GM12878 (cell line): ENCODE measurements around the gene FOXP1. TPM values are rescaled to one million over a fixed set of nuclear protein-coding genes. Genes with fewer than 3 reads are reported as not detected.

Experiments
- ATAC-seq: fragments of 200-7000 bp; cut with Tn5 transposase; 3 replicates; pipeline ENCODE4 v1.9.1; 2020; ENCODE audit warnings: mild to moderate bottlenecking, moderate library complexity
- BruUV-seq: library from RNA; stranded (reverse); fragments of 400-500 nt; replicated peaks from 2 replicates; lab custom pipeline; 2021; lab: Mats Ljungman, UMichigan
- CTCF ChIA-PET: fragments of 300-600 bp; sonication (Branson Sonifier 250); formaldehyde crosslinking; extraction: SDS; loops from one replicate; lab custom pipeline; 2021; ENCODE audit warnings: inconsistent platforms; lab: Yijun Ruan, JAX
- POLR2A ChIA-PET: fragments of 350-600 bp; formaldehyde crosslinking; extraction: SDS; loops from one replicate; lab custom pipeline; 2021; ENCODE audit warnings: inconsistent platforms; lab: Charles Lee
- RAD21 ChIA-PET: fragments of 300-600 bp; sonication (Branson Sonifier 250); formaldehyde crosslinking; loops from one replicate; lab custom pipeline; 2023; ENCODE audit warnings: antibody characterized with exemption; ENCODE audit not compliant: unreplicated experiment; lab: Charles Lee
- SMC1A ChIA-PET: fragments of 300-600 bp; sonication (Branson Sonifier 250); formaldehyde crosslinking; loops from one replicate; lab custom pipeline; 2023; ENCODE audit not compliant: unreplicated experiment, uncharacterized antibody; lab: Charles Lee
- DNase-seq: peaks from one replicate; pipeline ENCODE4 v3.0.0-alpha.2; 2011; ENCODE audit warnings: low read depth, low spot score
- FAIRE-seq: peaks from 3 replicates; lab custom pipeline; 2011; peaks lifted over from hg19 to GRCh38; lab: Jason Lieb, UNC
- H2AFZ ChIP-seq: 2 replicates; pipeline ENCODE4 v1.6.0; 2011; ENCODE audit warnings: low read depth, low read length, control low read depth; ENCODE audit not compliant: control insufficient read depth
- H3K27ac ChIP-seq: 2 replicates; pipeline ENCODE4 v1.5.1; 2011; ENCODE audit warnings: control low read depth; ENCODE audit not compliant: control insufficient read depth, insufficient read depth
- H3K27me3 ChIP-seq, 2 experiments: replicated peaks in 1 of 2; 2 replicates each; pipeline versions ENCODE4 v1.6.0 to v1.6.1; 2011; ENCODE audit warnings: low read length in 1 of 2; ENCODE audit not compliant: control insufficient read depth in 2 of 2, insufficient read depth in 2 of 2
- H3K36me3 ChIP-seq, 2 experiments: 2 replicates each; pipeline ENCODE4 v1.5.1; 2011; ENCODE audit warnings: low read length in 1 of 2; ENCODE audit not compliant: control insufficient read depth in 2 of 2, insufficient read depth in 2 of 2
- H3K4me1 ChIP-seq: 2 replicates; pipeline ENCODE4 v1.6.1; 2011; ENCODE audit warnings: mild to moderate bottlenecking, low read length, moderate library complexity, mixed read lengths; ENCODE audit not compliant: control insufficient read depth, insufficient read depth
- H3K4me2 ChIP-seq: 2 replicates; pipeline ENCODE4 v1.6.0; 2011; ENCODE audit warnings: control low read depth; ENCODE audit not compliant: control insufficient read depth, insufficient read depth
- H3K4me3 ChIP-seq: fragments of 200-600 bp; sonication (generic); 2 replicates; pipeline ENCODE4 v1.5.1; 2016
- H3K79me2 ChIP-seq: 2 replicates; pipeline ENCODE4 v1.6.0; 2011; ENCODE audit warnings: low read length; ENCODE audit not compliant: control insufficient read depth, insufficient read depth
- H3K9ac ChIP-seq: 2 replicates; pipeline ENCODE4 v1.8.0; 2011; ENCODE audit warnings: low read length, control low read depth, mixed read lengths; ENCODE audit not compliant: control insufficient read depth, insufficient read depth
- H3K9me3 ChIP-seq: replicated peaks from 3 replicates; pipeline ENCODE4 v1.5.1; 2011; ENCODE audit warnings: mild to moderate bottlenecking, low read length; ENCODE audit not compliant: control insufficient read depth, insufficient read depth
- H4K20me1 ChIP-seq: 2 replicates; pipeline ENCODE4 v1.6.0; 2011; ENCODE audit not compliant: control insufficient read depth, insufficient read depth
- ASH2L ChIP-seq: fragments of 300-600, 200-600 bp; sonication (generic); IDR thresholded peaks from 2 replicates; pipeline ENCODE4 v1.6.1; 2017; ENCODE audit warnings: low read depth, mild to moderate bottlenecking, borderline replicate concordance
- ATF3 ChIP-seq: IDR thresholded peaks from 2 replicates; pipeline ENCODE4 v1.6.1; 2011; ENCODE audit warnings: low read depth, mild to moderate bottlenecking, low read length, moderate library complexity, borderline replicate concordance; ENCODE audit errors: extremely low read depth
- BHLHE40 ChIP-seq, 2 experiments: fragments of 450-650 bp in 1 of 2; IDR thresholded peaks; 2 replicates each; pipeline ENCODE4 v1.6.1; 2011 to 2017; ENCODE audit warnings: low read depth in 2 of 2, borderline replicate concordance in 1 of 2, improper control_type of control experiment in 1 of 2, low read length in 1 of 2, mild to moderate bottlenecking in 1 of 2
- CTCF ChIP-seq, 3 experiments: IDR thresholded peaks in 2 of 3; conservative IDR thresholded peaks in 1 of 3; 2 replicates each; pipeline ENCODE4 v1.5.1; 2011; ENCODE audit warnings: low read depth in 3 of 3, low read length in 3 of 3, mild to moderate bottlenecking in 3 of 3, control low read depth in 2 of 3, moderate library complexity in 2 of 3, inconsistent platforms in 1 of 3, mixed read lengths in 1 of 3; ENCODE audit not compliant: control insufficient read depth in 2 of 3, insufficient read depth in 1 of 3; ENCODE audit errors: extremely low read depth in 1 of 3
- JUND ChIP-seq: IDR thresholded peaks from 2 replicates; pipeline ENCODE4 v1.6.1; 2012; ENCODE audit warnings: low read depth, mild to moderate bottlenecking, low read length, improper control_type of control experiment, moderate library complexity
- KLF5 ChIP-seq: fragments of 450-650 bp; IDR thresholded peaks from 2 replicates; pipeline ENCODE4 v1.6.1; 2014; ENCODE audit warnings: mild to moderate bottlenecking; ENCODE audit not compliant: partially characterized antibody
- MXI1 ChIP-seq: fragments of 150-350 bp; IDR thresholded peaks from 2 replicates; pipeline ENCODE4 v1.6.1; 2011; ENCODE audit warnings: low read depth, mild to moderate bottlenecking, inconsistent platforms, low read length, improper control_type of control experiment
- MYB ChIP-seq: fragments of 150-350 bp; IDR thresholded peaks from 2 replicates; pipeline ENCODE4 v1.6.1; 2014; ENCODE audit warnings: mild to moderate bottlenecking, low read depth, low read length, borderline replicate concordance
- MYC ChIP-seq: IDR thresholded peaks from 2 replicates; pipeline ENCODE4 v1.6.1; 2011; ENCODE audit warnings: mild to moderate bottlenecking, low read length, moderate library complexity, inconsistent platforms; ENCODE audit not compliant: insufficient read depth, insufficient replicate concordance, insufficient read length, severe bottlenecking
- NFXL1 ChIP-seq: fragments of 450-650 bp; IDR thresholded peaks from 2 replicates; pipeline ENCODE4 v1.6.1; 2017; ENCODE audit warnings: antibody characterized with exemption, mild to moderate bottlenecking, borderline replicate concordance
- RCOR1 ChIP-seq: conservative IDR thresholded peaks from 2 replicates; pipeline ENCODE4 v1.6.1; 2012; ENCODE audit warnings: low read depth, low read length, improper control_type of control experiment
- SKIL ChIP-seq: fragments of 450-650 bp; IDR thresholded peaks from 2 replicates; pipeline ENCODE4 v1.6.1; 2017; ENCODE audit warnings: mild to moderate bottlenecking, low read depth, inconsistent platforms; ENCODE audit not compliant: poor library complexity, severe bottlenecking
- SUPT20H ChIP-seq: IDR thresholded peaks from 2 replicates; pipeline ENCODE4 v1.6.1; 2011; ENCODE audit warnings: low read depth, mild to moderate bottlenecking, low read length, moderate library complexity, borderline replicate concordance; ENCODE audit not compliant: control insufficient read depth
- YY1 ChIP-seq: IDR thresholded peaks from 2 replicates; pipeline ENCODE4 v1.6.1; 2011; ENCODE audit warnings: low read depth, mild to moderate bottlenecking, low read length
- ZZZ3 ChIP-seq: IDR thresholded peaks from 2 replicates; pipeline ENCODE4 v1.6.1; 2011; ENCODE audit warnings: low read depth; ENCODE audit not compliant: control insufficient read depth, insufficient read length
- WGBS: methylation state at CpG from one replicate; pipeline ENCODE4 v1.1.6; 2016; ENCODE audit warnings: low lambda C conversion rate; ENCODE audit not compliant: insufficient replicate concordance, insufficient coverage; ENCODE audit errors: missing lambda C conversion rate; 5-methylcytosine and 5-hydroxymethylcytosine counted together
- in situ Hi-C: fragments of 300-500 bp; cut with MboI; formaldehyde crosslinking; loops from 9 replicates; pipeline ENCODE4 v1.14.3; 2018; ENCODE audit warnings: mixed read lengths
- intact Hi-C: fragments of 100-400 bp; cut with micrococcal nuclease; formaldehyde crosslinking; loops from one replicate; pipeline ENCODE4 v1.14.2; 2022; ENCODE audit not compliant: unreplicated experiment
- polyA plus RNA-seq, 11 experiments: library from polyadenylated mRNA; depleted of rRNA in 4 of 11; unstranded in 6 of 11; stranded (reverse) in 5 of 11; fragments of >200 nt; fragmentation: Nextera tagmentation in 4 of 11; fragmentation: Illumina TruSeq in 1 of 11; extraction: Ambion mirVana in 4 of 11; extraction: Trizol in 1 of 11; gene quantifications; 1 replicate in 1 of 11; 2 replicates in 10 of 11; pipeline versions ENCODE4 v1.2.1 to v1.2.3, GENCODE V29; 2011 to 2016; ENCODE audit warnings: inconsistent platforms in 2 of 11, missing spikeins in 2 of 11, low read depth in 1 of 11
- total RNA-seq, 4 experiments: library from RNA; depleted of rRNA in 3 of 4; stranded (reverse); fragments of >200 nt in 3 of 4; fragmentation: Illumina TruSeq in 1 of 4; extraction: Trizol in 1 of 4; gene quantifications; 2 replicates each; pipeline versions ENCODE4 v1.2.1 to v1.2.3, GENCODE V29; 2013 to 2021
- TF ChIP-seq, protein P1 (sequence below): fragments of 150-350 bp; IDR thresholded peaks from 2 replicates; pipeline ENCODE4 v1.6.1; 2014; ENCODE audit warnings: mild to moderate bottlenecking, low read depth, low read length

The FOXP1 gene
- total and polyA plus RNA-seq, 10 of the 15 experiments (the other 5 are each of a cell fraction or from before 2014, with no cell fraction given): 0.05 to 1.6 (median 0.20) TPM; not detected in 1

DNA sequence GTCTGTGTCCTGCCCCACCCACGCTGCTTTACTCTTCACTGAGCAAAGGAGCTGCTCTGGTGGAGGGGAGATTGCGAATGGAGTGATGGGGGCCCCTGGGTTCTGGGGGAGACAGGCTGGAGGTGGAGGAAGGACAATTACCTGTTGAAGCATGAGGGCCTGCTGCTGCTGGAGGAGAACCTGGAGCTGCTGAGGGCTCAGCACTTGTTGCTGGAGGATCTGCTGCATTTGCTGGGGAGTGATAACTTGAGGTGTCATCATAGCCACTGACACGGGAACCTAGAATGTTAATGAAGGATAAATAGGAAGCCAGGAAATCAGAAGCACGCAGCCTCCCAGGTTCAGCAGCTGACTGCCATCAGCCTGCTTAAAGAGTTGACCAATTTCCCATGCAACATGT, 530.0 kb downstream of the FOXP1 start:
- ChIA-PET SMC1A (no interaction called here), RAD21 (no interaction called here), POLR2A (no interaction called here), CTCF (no interaction called here)
- Histone ChIP-seq H3K36me3 (no peaks in the 10 kb centered on the region), H3K4me1 (no peaks in the 10 kb centered on the region), H3K9me3 (no peaks in the 10 kb centered on the region), H3K4me3 (no peak overlapping the region), H3K4me2 (no peak overlapping the region), H3K79me2 (no peaks in the 10 kb centered on the region), H3K9ac (no peak overlapping the region), H3K27ac (no peak overlapping the region), H2AFZ (no peak overlapping the region), H3K27me3 (peaks cover 0 to 3% of the 10 kb centered on the region in 2 experiments; a peak in 1 of 4 replicates), H4K20me1 (no peaks in the 10 kb centered on the region)
- in situ Hi-C loops: no loop called here
- intact Hi-C loops: no loop called here
- BruUV-seq: no TSS peak
- DNase-seq: no peak
- no peak for ATAC-seq
- no peak for FAIRE-seq
- WGBS: 37% methylated on average over 4 of the region's 4 CpGs
- no peak for TF ChIP-seq YY1
- no peak for TF ChIP-seq CTCF (IDR thresholded peaks at IDR 0.05 in 2 of 3, conservative IDR thresholded peaks at IDR 0.05 in 1 of 3; ENCODE audit: control insufficient read depth in 2 of 3, extremely low read depth in 1 of 3, insufficient read depth in 1 of 3, low read depth in 3 of 3, low read length in 3 of 3)
- no peak for TF ChIP-seq KLF5
- TF ChIP-seq JUND: no peak
- TF ChIP-seq SKIL: no peak
- no peak for TF ChIP-seq BHLHE40 (IDR thresholded peaks at IDR 0.05; ENCODE audit: borderline replicate concordance in 1 of 2, low read depth in 2 of 2, low read length in 1 of 2)
- no peak for TF ChIP-seq MYC
- TF ChIP-seq RCOR1: no peak
- no peak for TF ChIP-seq ZZZ3
- TF ChIP-seq MYB: no peak
- no peak for TF ChIP-seq ATF3
- TF ChIP-seq, protein P1, sequence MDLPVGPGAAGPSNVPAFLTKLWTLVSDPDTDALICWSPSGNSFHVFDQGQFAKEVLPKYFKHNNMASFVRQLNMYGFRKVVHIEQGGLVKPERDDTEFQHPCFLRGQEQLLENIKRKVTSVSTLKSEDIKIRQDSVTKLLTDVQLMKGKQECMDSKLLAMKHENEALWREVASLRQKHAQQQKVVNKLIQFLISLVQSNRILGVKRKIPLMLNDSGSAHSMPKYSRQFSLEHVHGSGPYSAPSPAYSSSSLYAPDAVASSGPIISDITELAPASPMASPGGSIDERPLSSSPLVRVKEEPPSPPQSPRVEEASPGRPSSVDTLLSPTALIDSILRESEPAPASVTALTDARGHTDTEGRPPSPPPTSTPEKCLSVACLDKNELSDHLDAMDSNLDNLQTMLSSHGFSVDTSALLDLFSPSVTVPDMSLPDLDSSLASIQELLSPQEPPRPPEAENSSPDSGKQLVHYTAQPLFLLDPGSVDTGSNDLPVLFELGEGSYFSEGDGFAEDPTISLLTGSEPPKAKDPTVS: no peak
- no peak for TF ChIP-seq ASH2L
- TF ChIP-seq SUPT20H: no peak
- no peak for TF ChIP-seq NFXL1
- no peak for TF ChIP-seq MXI1
